OCI-LY3 (cell line): ENCODE measurements around the gene TEX35.
"Not testable (repeated sequence)": the region's sequence is repeated elsewhere in the genome, so short reads cannot be mapped to it uniquely, and the experiment has no call there.

Experiments used
- EZH2phosphoT487 ChIP-seq: fragments of 200-600 bp; shearing (Covaris generic); IDR thresholded peaks from 2 replicates; pipeline ENCODE4 v1.6.1; 2018; ENCODE audit warnings: antibody characterized with exemption, mixed run types, low read depth
- TF ChIP-seq, protein P1 (sequence below): fragments of 200-600, 300-600 bp; sonication (generic); IDR thresholded peaks from 2 replicates; pipeline ENCODE4 v1.5.1; 2014; ENCODE audit warnings: antibody characterized with exemption, low read length, low read depth

DNA sequence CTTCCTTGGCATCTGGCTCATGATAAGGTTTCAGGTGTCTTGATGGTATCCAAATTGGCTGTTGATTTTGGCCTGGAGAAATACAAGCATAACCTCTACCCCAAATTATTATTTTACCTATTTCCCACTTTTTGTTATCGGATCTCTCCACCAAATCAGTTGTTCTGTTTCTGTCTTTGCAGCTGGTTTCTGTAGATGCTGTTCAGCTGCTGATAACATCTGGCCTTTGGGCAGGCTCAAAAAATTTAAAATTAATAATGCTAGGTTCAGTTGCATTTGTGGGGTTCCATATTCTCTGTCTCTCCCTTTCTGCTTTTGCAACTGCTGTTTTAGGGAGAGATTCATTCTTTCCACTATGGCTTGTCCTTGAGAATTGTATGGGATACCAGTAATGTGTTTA, 42.7 kb downstream of the TEX35 start:
- TF ChIP-seq, protein P1, sequence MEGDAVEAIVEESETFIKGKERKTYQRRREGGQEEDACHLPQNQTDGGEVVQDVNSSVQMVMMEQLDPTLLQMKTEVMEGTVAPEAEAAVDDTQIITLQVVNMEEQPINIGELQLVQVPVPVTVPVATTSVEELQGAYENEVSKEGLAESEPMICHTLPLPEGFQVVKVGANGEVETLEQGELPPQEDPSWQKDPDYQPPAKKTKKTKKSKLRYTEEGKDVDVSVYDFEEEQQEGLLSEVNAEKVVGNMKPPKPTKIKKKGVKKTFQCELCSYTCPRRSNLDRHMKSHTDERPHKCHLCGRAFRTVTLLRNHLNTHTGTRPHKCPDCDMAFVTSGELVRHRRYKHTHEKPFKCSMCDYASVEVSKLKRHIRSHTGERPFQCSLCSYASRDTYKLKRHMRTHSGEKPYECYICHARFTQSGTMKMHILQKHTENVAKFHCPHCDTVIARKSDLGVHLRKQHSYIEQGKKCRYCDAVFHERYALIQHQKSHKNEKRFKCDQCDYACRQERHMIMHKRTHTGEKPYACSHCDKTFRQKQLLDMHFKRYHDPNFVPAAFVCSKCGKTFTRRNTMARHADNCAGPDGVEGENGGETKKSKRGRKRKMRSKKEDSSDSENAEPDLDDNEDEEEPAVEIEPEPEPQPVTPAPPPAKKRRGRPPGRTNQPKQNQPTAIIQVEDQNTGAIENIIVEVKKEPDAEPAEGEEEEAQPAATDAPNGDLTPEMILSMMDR: not testable (repeated sequence)
- not testable (repeated sequence) for TF ChIP-seq EZH2phosphoT487
